Urinary bladder (tissue), 4 donors: ENCODE data around the gene KIF25. TPM values are rescaled to one million over a fixed set of nuclear protein-coding genes. Genes with fewer than 3 reads are reported as not detected.

Source experiments
- DNase-seq: peaks from one replicate; pipeline ENCODE4 v3.0.0-alpha.2; 2015; ENCODE audit errors: extremely low spot score
- H3K27ac ChIP-seq: one replicate; pipeline ENCODE4 v1.5.1; 2013; ENCODE audit warnings: low read depth, mild to moderate bottlenecking, moderate library complexity
- H3K36me3 ChIP-seq: one replicate; pipeline ENCODE4 v1.6.1; 2013; ENCODE audit warnings: mild to moderate bottlenecking, moderate library complexity; ENCODE audit not compliant: insufficient read depth
- H3K4me1 ChIP-seq: one replicate; pipeline ENCODE4 v1.6.1; 2013; ENCODE audit warnings: mild to moderate bottlenecking, moderate library complexity; ENCODE audit not compliant: insufficient read depth
- H3K4me3 ChIP-seq: one replicate; pipeline ENCODE4 v1.5.1; 2013; ENCODE audit warnings: low read depth, low read length
- WGBS: extraction: QIAGEN DNeasy Blood & Tissue Kit; methylation state at CpG from one replicate; pipeline ENCODE4 v1.1.7; 2013; 5-methylcytosine and 5-hydroxymethylcytosine counted together
- polyA plus RNA-seq: library from polyadenylated mRNA; stranded (reverse); fragments of 200-250 nt; gene quantifications from one replicate; pipeline ENCODE4 v1.2.3, GENCODE V29; 2013
- total RNA-seq: library from RNA; depleted of rRNA; stranded (reverse); fragments of >200 nt; gene quantifications from one replicate; pipeline ENCODE4 v1.2.3, GENCODE V29; 2014
- donor health status: healthy with polysubstance abuse.
- donor health status: healthy.

KIF25 gene
- total and polyA plus RNA-seq, 2 donors = 0.53 TPM; not detected in 1

DNA sequence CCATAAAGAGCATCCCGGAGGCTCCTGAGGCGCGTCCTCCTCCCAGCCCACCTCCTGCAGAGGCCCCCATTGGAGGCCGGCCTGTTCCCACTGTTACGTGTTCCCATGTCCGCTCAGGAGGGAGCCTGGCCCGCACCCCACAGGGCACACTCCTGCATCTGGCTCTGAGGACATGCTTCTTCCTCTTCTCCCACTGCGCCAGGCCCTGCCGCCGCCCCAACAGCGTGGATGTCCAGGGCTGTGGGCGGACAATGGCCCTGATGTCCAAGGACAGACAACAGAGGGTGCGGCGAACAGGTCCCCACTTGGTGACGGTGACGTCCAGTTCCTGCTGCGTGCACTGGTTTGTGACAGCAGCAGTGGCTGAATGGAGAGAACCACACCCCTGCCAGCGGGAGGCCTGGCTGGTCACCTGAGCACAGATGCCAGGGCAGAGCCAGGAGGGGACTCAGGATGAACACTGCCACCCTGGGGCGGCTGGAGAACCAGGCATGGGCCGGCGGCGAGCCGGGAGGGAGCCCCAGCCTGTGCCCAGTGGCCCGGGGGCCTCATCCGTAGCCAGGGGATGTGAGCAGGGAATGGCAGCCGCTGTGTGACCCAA lies 54.9 kb downstream of the KIF25 start:
- H3K27ac ChIP-seq = no peak overlapping the region
- WGBS = 96% methylated on average over 26 of the region's 26 CpGs
- no peaks in the 10 kb centered on the region for H3K36me3 ChIP-seq
- no peak for DNase-seq
- no peaks in the 10 kb centered on the region for H3K4me1 ChIP-seq
- no peak overlapping the region for H3K4me3 ChIP-seq

DNA sequence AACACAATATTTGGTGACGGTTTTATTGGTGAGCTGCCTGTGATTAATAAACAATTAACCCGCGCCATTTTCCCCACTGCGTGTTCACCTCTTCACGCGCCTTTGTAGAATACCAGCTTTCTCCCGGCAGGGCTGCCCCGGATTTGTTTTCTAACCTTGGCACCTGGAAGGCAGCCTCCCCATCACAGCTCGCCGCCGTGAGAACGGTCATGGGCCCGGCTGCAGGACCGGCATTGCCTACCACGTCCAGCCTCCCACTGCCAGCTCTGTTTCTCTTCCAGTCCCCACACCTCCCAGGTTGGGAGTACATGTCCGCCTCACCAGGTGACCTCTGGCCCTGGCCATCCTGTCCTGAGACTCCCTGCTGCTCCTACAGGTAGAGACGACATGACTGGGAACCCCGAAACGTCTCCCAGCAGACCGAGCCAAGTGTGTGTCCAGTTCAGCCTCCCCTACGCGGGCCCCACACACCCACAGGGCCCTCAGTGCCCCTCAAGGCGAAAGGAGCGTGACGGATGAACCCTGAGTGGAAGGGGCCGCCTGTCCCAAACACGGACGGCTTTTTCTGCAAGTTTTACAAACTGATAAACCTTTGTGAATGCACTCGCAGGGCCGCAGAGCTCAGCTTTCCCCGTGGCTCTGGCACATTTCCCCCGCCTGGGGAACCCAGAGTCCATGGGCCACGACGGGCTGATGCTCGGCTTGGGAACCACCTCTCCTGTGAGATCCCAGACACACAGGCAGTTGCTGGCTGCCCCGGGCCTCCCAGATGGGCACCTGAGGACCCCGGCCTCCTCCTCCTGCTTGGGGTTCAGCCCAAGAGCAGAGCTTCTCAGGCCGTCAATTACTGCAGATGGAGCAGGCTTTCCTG lies 55.9 kb downstream of the KIF25 start:
- Histone ChIP-seq H3K4me1 (no peaks in the 10 kb centered on the region), H3K27ac (no peak overlapping the region), H3K4me3 (no peak overlapping the region), H3K36me3 (no peaks in the 10 kb centered on the region)
- DNase-seq = no peak
- WGBS = 90% methylated on average over 38 of the region's 38 CpGs

DNA sequence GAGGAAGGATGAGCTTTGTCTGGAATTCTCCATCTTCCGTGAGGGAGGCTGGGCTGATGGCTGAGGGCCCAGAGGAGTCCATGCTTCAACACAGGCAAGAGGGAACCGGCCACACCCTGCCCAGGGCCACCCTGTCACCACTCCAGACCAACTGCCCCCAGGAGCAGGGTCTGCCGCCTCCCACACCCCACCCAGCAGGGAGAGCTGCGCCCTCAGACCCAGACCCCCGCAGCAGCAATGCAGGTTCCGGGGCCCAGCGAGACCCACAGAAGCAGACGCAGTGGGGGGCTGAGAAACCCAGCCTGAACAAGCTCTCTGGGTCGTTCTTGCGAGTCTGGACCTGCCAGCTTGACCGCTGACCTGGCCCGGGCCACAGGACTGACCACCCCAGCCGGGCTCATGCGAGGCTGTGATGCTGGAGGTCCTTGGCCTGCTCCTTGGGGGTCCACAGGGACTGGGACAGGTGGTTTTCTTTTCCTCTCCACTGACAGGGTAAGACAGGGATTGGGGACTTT lies 56.5 kb downstream of the KIF25 start:
- Histone ChIP-seq H3K36me3 (no peaks in the 10 kb centered on the region), H3K4me3 (no peak overlapping the region), H3K27ac (no peak overlapping the region), H3K4me1 (no peaks in the 10 kb centered on the region)
- DNase-seq = no peak
- 96% methylated on average over 14 of the region's 14 CpGs for WGBS

DNA sequence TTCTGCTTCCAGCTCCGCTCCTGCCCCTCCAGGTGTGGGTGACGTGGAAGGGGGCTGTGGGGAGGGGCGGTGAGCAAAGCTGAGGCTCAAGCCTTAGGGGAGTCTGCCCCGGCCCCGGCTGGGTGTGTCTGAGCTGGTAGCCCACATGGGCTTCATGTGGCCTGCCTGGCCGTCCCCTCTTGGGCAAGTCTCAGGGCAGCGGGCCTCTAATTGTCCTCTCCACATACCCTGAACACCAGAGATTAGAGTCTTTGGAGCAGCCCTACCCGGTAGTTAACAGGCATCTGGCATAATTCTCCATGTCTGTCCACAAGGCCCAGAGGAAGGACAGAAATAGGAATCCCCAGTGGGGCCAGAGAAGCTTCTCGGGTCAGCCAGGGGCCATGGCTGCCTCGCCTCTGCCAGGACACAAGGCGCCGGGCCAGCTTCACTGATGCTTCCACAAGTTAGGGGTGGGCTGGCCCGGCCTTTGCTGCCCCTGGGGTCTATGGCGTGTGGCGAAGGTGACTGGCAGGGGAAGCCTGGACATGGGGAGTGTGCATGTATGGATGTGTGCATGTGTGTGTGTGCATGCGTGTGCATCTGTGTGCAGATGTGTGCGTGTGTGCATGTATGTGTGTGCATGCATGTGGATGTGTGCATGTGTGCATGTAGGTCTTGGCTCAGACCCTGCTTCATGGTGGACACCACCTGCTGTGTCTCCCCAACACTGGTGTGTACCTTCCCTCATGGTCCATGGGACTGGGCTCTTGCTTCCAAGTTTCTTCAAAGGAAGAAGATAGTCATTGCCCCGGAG lies 57.5 kb downstream of the KIF25 start:
- Histone ChIP-seq H3K4me1 (no peaks in the 10 kb centered on the region), H3K27ac (no peak overlapping the region), H3K36me3 (no peaks in the 10 kb centered on the region), H3K4me3 (no peak overlapping the region)
- no peak for DNase-seq
- WGBS = 59% methylated on average over 18 of the region's 18 CpGs

DNA sequence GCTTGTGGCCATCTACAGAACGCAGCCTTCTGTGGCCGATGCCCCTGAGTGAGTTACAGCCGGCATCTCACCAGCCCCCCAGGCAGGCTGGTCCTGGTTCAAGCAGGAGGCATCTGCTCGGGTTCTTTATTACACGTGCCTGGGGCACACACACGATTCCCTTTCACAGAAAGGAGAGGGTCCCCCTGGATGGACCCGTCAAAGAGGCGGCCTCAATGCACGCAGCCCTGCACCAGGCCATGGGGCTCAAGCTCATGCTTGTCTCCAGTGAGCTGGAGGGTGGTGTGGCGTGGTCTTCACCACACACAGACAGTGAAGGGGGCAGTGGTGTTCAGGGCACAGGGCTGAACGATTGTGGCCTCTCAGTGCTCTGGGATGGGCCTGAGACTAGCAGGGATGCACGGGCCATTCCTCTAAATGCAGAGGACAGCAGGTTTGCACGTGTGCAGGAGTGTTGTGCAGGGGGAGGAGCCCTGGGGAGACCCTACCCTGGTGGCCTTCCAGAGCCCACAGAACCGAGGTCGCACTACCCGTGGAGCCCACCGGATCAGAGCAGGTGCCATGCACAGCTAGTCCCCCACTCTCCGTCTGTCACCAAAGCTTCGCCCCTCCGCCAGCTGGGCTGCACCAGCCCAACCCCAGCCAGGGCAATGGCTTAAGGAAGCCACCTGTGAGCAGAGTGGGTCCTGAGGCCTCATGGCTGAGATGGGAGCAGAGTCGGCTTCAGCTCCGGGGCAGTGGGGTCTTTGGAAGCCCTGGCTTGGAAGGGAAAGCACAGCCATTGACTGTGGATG lies 58.4 kb downstream of the KIF25 start:
- WGBS = 94% methylated on average over 22 of the region's 22 CpGs
- Histone ChIP-seq H3K4me3 (no peak overlapping the region), H3K27ac (no peak overlapping the region), H3K36me3 (no peaks in the 10 kb centered on the region), H3K4me1 (no peaks in the 10 kb centered on the region)
- no peak for DNase-seq

DNA sequence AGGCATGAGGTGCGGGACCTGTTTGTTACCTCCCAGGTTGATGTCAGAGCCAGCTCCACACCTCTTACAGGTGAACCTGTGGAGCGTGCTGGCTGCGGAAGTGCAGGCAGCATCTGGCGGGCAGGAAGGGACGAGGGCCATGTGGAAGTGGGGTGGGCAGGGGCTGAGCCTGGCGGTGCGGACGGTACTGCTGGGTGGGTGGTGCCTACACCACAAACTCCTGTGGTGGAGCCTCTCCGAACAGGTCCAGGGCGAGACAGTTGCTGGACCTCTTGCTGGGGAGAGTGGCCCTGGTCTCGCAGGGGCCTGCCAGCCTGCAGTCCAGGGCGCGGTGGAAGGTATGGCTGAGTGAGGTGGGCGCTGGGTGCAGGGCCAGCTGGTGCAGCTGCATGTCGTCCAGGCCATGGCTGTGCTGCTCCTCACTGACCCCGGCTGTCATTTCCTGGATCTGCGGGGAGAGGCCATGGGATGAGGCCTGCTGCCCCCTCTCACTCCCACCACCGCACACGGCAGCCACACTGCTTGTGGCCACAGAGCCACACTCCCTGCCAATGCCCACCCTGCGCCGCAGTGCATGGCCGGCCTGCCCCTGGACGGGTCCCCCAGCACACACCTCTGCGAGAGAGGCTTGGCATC lies 59.5 kb downstream of the KIF25 start:
- no peak for DNase-seq
- Histone ChIP-seq H3K27ac (no peak overlapping the region), H3K36me3 (no peaks in the 10 kb centered on the region), H3K4me1 (no peaks in the 10 kb centered on the region), H3K4me3 (no peak overlapping the region)
- WGBS = 95% methylated on average over 24 of the region's 24 CpGs

DNA sequence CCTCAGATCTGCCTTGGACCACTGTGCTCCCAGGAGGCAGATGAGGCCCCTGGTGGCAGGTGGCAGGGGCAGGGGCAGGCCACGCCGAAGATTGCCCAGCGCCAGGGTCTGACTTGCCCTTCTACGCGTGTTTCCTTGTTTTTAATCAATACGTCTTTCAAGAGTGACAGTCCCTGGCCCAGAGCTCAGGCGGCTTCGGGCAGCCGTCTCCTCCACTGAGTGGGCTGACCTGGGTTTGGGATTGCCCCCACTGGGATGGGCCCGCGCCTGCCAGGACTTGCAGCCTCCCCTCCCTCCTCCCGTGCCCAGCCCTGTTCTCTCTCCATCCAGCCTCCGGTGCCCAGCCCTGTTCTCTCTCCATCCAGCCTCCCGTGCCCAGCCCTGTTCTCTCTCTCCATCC lies 60.4 kb downstream of the KIF25 start:
- Histone ChIP-seq H3K4me3 (no peak overlapping the region), H3K4me1 (no peaks in the 10 kb centered on the region), H3K36me3 (no peaks in the 10 kb centered on the region), H3K27ac (no peak overlapping the region)
- no peak for DNase-seq
- 90% methylated on average over 14 of the region's 14 CpGs for WGBS

DNA sequence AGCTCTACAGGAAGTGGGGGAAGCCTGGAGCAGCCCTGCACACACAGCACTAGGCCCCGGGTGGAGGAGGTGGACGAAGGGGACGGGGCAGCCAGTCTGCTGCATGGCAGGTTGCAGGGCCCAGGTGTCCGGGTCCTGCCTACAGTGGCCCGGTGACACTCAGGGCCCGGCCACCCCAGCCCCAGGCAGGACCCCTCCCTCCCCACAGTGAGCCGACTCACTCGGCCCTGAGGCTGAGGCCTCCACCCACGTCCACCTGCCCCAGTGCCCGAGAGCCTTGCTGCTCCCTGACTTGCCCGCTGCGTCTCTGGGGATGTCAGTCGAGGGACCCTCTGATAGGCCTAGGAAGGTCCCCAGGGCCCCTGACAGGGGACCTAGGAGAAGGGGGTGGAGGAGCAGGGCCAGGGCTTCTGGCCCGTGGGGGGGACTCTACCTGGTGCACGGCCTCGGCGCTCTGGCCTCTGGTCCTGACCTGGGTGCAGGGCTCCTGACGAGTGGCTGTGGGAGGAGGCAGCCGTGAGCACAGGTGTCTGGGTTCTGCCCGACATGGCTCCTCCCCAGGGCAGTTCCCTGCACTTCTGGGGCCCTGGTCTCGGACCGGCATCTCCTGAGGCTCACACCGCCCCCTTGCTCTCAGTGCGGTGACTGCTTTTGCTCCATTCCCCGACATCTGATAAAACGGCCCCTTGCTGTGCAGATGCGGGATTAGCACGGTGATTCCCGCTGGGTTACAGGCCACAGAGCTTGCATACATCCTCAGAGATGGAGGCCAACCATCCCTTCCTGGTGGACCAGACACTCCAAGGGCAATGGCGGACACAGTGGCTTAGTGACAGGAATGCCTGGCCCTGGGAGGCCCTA lies 61.5 kb downstream of the KIF25 start:
- Histone ChIP-seq H3K27ac (no peak overlapping the region), H3K36me3 (no peaks in the 10 kb centered on the region), H3K4me3 (no peak overlapping the region), H3K4me1 (no peaks in the 10 kb centered on the region)
- WGBS = 93% methylated on average over 30 of the region's 30 CpGs
- no peak for DNase-seq

DNA sequence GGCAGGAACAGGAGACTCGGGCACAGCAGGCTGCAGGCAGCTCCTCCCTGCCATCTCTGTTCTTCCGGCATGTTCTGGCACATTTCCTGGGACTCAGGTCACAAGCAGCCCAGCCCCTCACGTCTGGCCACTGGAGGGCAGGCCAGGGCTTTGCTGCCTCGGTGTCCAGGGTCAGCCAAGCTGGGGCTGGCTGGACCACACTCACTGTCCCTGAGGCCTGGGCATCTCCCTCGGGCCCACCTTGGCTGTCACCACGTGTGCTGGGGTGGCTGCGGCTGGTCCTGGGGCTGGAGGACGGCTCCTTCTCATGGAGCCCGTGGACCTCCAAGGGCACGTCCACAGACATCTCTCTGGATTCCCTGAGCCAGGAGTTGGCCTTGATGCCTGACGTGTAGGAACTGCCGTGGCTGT lies 63.1 kb downstream of the KIF25 start:
- Histone ChIP-seq H3K4me3 (no peak overlapping the region), H3K4me1 (no peaks in the 10 kb centered on the region), H3K27ac (no peak overlapping the region), H3K36me3 (no peaks in the 10 kb centered on the region)
- DNase-seq = no peak
- WGBS = 56% methylated on average over 12 of the region's 12 CpGs

DNA sequence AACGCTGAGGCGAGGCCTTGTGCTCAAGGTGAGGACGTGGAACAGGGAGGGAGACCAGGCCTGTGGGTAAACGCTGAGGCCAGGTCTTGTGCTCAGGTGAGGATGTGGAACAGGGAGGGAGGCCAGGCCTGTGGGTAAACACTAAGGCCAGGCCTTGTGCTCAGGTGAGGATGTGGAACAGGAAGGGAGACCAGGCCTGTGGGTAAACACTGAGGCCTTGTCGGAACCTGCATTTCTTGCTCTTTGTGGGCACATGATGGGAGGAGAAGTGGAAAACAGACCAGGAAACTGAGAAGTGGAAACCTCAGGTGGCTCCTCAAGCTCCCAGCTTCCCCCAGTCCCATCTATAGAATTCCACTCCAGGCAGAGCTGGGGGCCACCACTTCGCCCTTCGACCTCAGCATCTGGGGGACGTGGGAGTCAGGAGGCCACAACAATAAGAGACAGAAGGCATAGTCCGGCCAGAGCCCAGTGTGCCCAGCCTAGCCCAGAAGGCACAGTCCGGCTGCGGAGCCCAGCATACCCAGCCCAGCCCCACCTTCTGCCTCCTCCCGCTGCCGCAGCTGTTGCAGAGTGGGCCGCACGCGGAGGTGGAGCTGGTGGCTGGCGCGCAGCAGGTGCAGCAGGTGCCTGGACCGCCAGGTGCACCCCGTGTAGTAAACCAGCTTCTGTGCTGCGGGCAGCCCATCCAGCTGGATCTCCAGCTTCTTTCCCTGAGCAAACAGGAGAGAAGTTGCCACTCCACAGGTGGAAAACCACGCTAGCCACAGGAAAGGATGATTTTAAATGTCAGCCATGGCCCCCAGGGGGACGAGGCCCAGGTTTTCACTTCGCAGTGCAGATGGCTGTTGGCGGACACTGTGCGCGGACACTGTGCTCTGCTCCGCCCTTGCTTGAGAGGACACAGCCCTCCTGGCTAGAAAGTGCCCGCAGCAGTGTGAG lies 64.1 kb downstream of the KIF25 start:
- no peak for DNase-seq
- H3K4me1 ChIP-seq = no peaks in the 10 kb centered on the region
- no peaks in the 10 kb centered on the region for H3K36me3 ChIP-seq
- WGBS = 91% methylated on average over 29 of the region's 29 CpGs
- no peak overlapping the region for H3K27ac ChIP-seq
- H3K4me3 ChIP-seq = no peak overlapping the region
